Stimulated activated naive B cell treated with anti-CD40 and anti-IgM and Interleukin-4, amounts not matched to agents 10 μg/mL and 1 μg/mL and 100 μg/mL, for 72 hours (primary cell): ENCODE data around the gene S100PBP.
"Not testable (repeated sequence)": the region's sequence is repeated elsewhere in the genome, so short reads cannot be mapped to it uniquely, and the experiment has no call there.

Experiments used
- ATAC-seq, 2 donors: fragments of 150-1000 bp; cut with Tn5 transposase; replicated peaks; 2 replicates each; pipeline ENCODE4 v1.10.0; 2021; ENCODE audit warnings: moderate library complexity in 1 of 2
- DNase-seq: peaks from one replicate; pipeline ENCODE4 v3.0.0; 2021
- H3K27ac Mint-ChIP-seq: one replicate; pipeline ENCODE4 v1.8.0; 2022; ENCODE audit warnings: mild to moderate bottlenecking, mixed read lengths
- H3K27me3 Mint-ChIP-seq, 2 donors: one replicate each; pipeline ENCODE4 v1.8.0; 2022; ENCODE audit warnings: mixed read lengths in 2 of 2
- H3K36me3 Mint-ChIP-seq, 2 donors: one replicate each; pipeline ENCODE4 v1.8.0; 2022; ENCODE audit warnings: mixed read lengths in 2 of 2, mild to moderate bottlenecking in 1 of 2
- H3K4me1 Mint-ChIP-seq, 2 donors: one replicate each; pipeline ENCODE4 v1.8.0; 2022; ENCODE audit warnings: mixed read lengths in 2 of 2, mild to moderate bottlenecking in 1 of 2
- H3K4me3 Mint-ChIP-seq, 2 donors: one replicate each; pipeline ENCODE4 v1.8.0; 2022; ENCODE audit warnings: mild to moderate bottlenecking in 2 of 2, mixed read lengths in 2 of 2, moderate library complexity in 1 of 2
- H3K9me3 Mint-ChIP-seq, 2 donors: one replicate each; pipeline ENCODE4 v1.8.0; 2022; ENCODE audit warnings: mixed read lengths in 2 of 2, mild to moderate bottlenecking in 1 of 2

S100PBP gene

GRCh38 chr1:32775640-32776337, 41.7 kb upstream of the S100PBP start:
- DNase-seq (no peak), ATAC-seq (no peak)
- no peaks in the 10 kb centered on the region for H3K9me3 Mint-ChIP-seq
- H3K4me3 Mint-ChIP-seq = no peak overlapping the region
- H3K27me3 Mint-ChIP-seq = no peaks in the 10 kb centered on the region
- peak overlapping the region; percentile 76 for H3K27ac Mint-ChIP-seq
- H3K4me1 Mint-ChIP-seq = peaks cover 15% of the 10 kb centered on the region in 2 donors
- peaks cover 25 to 59% of the 10 kb centered on the region in 2 donors for H3K36me3 Mint-ChIP-seq

- DNase-seq (no peak), ATAC-seq (no peak)
- H3K27me3 Mint-ChIP-seq = no peaks in the 10 kb centered on the region
Measured at GRCh38 chr1:32779242-32779641, 38.2 kb upstream of the S100PBP start.

GRCh38 chr1:32780005-32780404, 37.4 kb upstream of the S100PBP start:
- ATAC-seq = no peak
- Mint-ChIP-seq H3K27ac (peak overlapping the region; percentile 25), H3K36me3 (peaks cover 42 to 61% of the 10 kb centered on the region in 2 donors), H3K4me1 (peaks cover 0 to 5% of the 10 kb centered on the region in 2 donors), H3K9me3 (no peaks in the 10 kb centered on the region), H3K4me3 (no peak overlapping the region), H3K27me3 (no peaks in the 10 kb centered on the region)
- no peak for DNase-seq

More at GRCh38 chr1:32779242-32779641, 38.2 kb upstream of the S100PBP start:
- Mint-ChIP-seq H3K27ac (peak overlapping the region; percentile 51), H3K4me3 (no peak overlapping the region), H3K4me1 (peaks cover 1 to 8% of the 10 kb centered on the region in 2 donors), H3K36me3 (peaks cover 40 to 58% of the 10 kb centered on the region in 2 donors), H3K9me3 (no peaks in the 10 kb centered on the region)

DNA sequence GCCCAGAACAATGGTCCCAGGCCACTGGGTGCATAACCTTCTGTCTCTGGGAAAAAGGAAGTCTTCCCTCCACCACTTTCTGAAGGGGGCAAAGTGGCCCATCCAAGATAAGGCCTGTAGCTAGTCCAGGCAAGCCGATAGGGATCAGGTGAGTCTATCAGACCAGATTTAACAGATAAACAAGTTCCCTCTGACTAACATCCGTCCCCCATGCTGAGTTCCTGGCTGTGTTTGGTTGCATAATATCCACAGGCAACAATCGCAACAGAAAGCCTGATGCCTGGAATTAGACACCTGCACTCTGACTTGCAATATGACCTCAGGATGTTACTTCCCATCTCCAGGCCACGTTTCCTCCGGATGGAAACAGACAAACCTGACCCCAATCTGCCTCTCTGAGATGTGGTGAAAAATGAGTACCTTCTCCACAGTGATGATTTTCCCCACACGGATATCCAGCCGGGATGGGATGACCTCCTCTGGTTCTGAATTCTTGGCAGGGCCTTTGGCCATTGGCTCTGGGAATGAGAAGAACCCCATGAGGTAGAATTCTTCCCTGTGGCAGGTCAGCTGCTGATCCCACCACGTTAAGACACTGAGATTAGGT, 36.7 kb upstream of the S100PBP start:
- DNase-seq = no peak
- peaks cover 0 to 4% of the 10 kb centered on the region in 2 donors for H3K4me1 Mint-ChIP-seq
- peaks cover 41 to 60% of the 10 kb centered on the region in 2 donors for H3K36me3 Mint-ChIP-seq
- no peak overlapping the region for H3K4me3 Mint-ChIP-seq
- no peaks in the 10 kb centered on the region for H3K27me3 Mint-ChIP-seq
- H3K27ac Mint-ChIP-seq = no peak overlapping the region
- no peaks in the 10 kb centered on the region for H3K9me3 Mint-ChIP-seq
- ATAC-seq = no peak

DNA sequence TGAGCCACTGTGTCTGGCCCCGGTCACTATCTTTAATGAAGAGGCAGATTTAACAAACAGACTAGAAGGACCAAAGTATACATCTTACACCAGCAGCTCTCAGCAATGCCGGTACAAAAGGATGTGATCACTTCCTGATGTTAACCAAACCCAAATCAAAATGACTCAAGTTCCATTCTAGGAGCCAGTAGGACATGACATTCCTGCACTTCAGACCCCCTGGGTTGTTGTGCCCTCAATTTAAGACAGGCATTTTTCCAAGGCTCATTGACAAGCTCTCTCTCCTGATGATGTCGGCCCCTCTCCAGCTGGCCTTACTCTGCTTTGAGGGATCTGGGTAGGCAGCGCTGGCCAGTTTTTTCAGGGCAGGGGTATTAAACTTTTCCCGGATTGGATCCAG, 35.4 kb upstream of the S100PBP start:
- Mint-ChIP-seq H3K27me3 (no peaks in the 10 kb centered on the region), H3K27ac (no peak overlapping the region), H3K9me3 (no peaks in the 10 kb centered on the region), H3K4me3 (no peak overlapping the region), H3K4me1 (peaks cover 0 to 2% of the 10 kb centered on the region in 2 donors), H3K36me3 (peaks cover 39 to 60% of the 10 kb centered on the region in 2 donors)
- DNase-seq = no peak
- no peak for ATAC-seq

DNA sequence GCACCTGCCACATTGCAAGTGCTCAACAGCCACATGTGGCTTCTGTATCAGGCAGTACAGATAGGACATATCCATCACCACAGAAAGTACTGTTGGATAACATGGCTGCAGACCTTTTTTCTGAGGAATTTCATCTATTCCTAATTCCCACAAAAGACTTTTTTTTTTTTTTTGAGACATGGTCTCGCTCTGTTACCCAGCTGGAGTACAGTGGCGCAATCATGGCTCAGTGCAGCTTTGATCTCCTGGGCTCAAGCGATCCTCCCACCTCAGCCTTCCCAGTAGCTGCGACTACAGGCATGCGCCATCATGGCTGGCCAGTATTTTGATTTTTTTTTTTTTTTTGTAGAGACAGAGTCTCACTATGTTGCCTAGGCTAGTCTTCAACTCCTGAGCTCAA, 33.6 kb upstream of the S100PBP start:
- Mint-ChIP-seq H3K27ac (no peak overlapping the region), H3K4me1 (peaks cover 0 to 2% of the 10 kb centered on the region in 2 donors), H3K36me3 (peaks cover 40 to 53% of the 10 kb centered on the region in 2 donors), H3K4me3 (no peak overlapping the region), H3K27me3 (no peaks in the 10 kb centered on the region), H3K9me3 (no peaks in the 10 kb centered on the region)
- DNase-seq = no peak
- ATAC-seq = no peak

DNA sequence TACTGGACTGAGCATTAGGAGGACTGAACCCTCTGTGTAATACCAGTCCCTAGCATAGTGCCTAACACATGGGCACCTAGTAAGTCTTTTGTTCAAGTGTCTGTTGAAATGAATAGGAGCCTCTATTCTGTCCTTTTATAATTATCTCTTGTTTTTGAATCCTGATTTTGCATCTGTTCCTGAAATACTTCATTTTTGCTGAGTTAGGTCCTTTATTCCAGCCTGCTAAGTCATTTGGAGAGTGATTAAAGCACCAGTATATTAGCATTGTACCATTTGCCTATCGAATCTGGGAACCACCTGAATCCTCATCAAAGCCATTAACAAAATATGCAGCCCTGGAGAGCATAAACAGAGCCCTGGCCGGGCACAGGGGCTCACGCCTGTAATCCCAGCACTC, 32.6 kb upstream of the S100PBP start:
- H3K4me3 Mint-ChIP-seq = no peak overlapping the region
- peaks cover 40 to 47% of the 10 kb centered on the region in 2 donors for H3K36me3 Mint-ChIP-seq
- H3K27me3 Mint-ChIP-seq = no peaks in the 10 kb centered on the region
- no peak overlapping the region for H3K27ac Mint-ChIP-seq
- ATAC-seq (no peak), DNase-seq (no peak)
- H3K9me3 Mint-ChIP-seq = no peaks in the 10 kb centered on the region
- H3K4me1 Mint-ChIP-seq = peaks cover 0 to 2% of the 10 kb centered on the region in 2 donors

- Mint-ChIP-seq H3K9me3 (no peaks in the 10 kb centered on the region), H3K36me3 (peaks cover 38 to 47% of the 10 kb centered on the region in 2 donors), H3K4me1 (peaks cover 0 to 3% of the 10 kb centered on the region in 2 donors), H3K4me3 (no peak overlapping the region), H3K27ac (no peak overlapping the region), H3K27me3 (no peaks in the 10 kb centered on the region)
- no peak for ATAC-seq
- no peak for DNase-seq
Measured at GRCh38 chr1:32786856-32787255, 30.6 kb upstream of the S100PBP start.

DNA sequence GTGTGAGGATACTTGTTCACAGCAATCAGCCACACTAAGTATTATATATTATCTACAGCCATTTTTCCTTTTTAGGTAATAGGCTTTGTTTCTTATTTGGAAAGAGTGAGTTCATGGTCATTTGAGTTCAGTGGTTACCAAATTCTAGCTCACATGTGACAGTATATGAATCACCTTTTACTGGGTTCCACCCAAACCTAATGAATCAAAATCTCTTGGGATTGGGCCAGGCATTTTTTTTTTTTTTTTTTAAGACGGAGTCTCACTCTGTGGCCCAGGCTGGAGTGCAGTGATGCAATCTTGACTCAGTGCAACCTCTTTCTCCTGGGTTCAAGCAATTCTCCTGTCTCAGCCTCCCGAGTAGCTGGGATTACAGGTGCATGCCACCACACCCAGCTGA, 28.1 kb upstream of the S100PBP start:
- not testable (repeated sequence) for H3K27ac Mint-ChIP-seq, H3K27me3 Mint-ChIP-seq, DNase-seq, H3K4me3 Mint-ChIP-seq, H3K9me3 Mint-ChIP-seq, H3K4me1 Mint-ChIP-seq
- peaks cover 35 to 52% of the 10 kb centered on the region in 2 donors for H3K36me3 Mint-ChIP-seq
- peak; percentile 38 to 61 for ATAC-seq

- Mint-ChIP-seq H3K9me3 (no peaks in the 10 kb centered on the region), H3K27ac (no peak overlapping the region), H3K27me3 (no peaks in the 10 kb centered on the region), H3K36me3 (peaks cover 33 to 43% of the 10 kb centered on the region in 2 donors), H3K4me1 (peaks cover 0 to 10% of the 10 kb centered on the region in 2 donors), H3K4me3 (no peak overlapping the region)
- DNase-seq (no peak), ATAC-seq (no peak)
Measured at GRCh38 chr1:32791881-32792280, 25.6 kb upstream of the S100PBP start.

DNA sequence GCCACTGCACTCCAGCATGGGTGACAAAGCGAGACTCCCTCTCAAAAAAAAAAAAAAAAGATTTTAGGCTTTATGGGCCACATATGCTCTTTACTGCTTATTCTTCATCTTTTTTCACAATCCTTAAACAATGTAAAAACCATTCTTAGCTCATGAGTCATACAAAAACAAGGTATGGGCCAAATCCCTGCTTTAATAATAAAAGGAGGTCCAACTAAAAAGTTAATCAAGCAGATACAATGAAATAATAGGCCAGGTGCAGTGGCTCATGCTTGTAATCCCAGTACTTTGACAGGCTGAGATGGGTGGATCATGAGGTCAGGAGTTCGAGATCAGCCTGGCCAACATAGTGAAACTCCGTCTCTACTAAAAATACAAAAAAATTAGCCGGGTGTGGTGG, 21.7 kb upstream of the S100PBP start:
- not testable (repeated sequence) for DNase-seq, H3K9me3 Mint-ChIP-seq, H3K27me3 Mint-ChIP-seq, ATAC-seq, H3K27ac Mint-ChIP-seq, H3K4me3 Mint-ChIP-seq
- peaks cover 22 to 30% of the 10 kb centered on the region in 2 donors for H3K4me1 Mint-ChIP-seq
- H3K36me3 Mint-ChIP-seq = peaks cover 36 to 58% of the 10 kb centered on the region in 2 donors

GRCh38 chr1:32797456-32797855, 20.0 kb upstream of the S100PBP start:
- no peak overlapping the region for H3K4me3 Mint-ChIP-seq
- H3K36me3 Mint-ChIP-seq = peaks cover 33 to 56% of the 10 kb centered on the region in 2 donors
- peak overlapping the region; percentile 5 for H3K27ac Mint-ChIP-seq
- ATAC-seq (no peak), DNase-seq (no peak)
- H3K4me1 Mint-ChIP-seq = peaks cover 24 to 45% of the 10 kb centered on the region in 2 donors
- no peaks in the 10 kb centered on the region for H3K9me3 Mint-ChIP-seq
- H3K27me3 Mint-ChIP-seq = no peaks in the 10 kb centered on the region

- H3K9me3 Mint-ChIP-seq = no peaks in the 10 kb centered on the region
- DNase-seq (no peak), ATAC-seq (no peak)
- H3K4me1 Mint-ChIP-seq = peaks cover 24 to 45% of the 10 kb centered on the region in 2 donors
- H3K27me3 Mint-ChIP-seq = no peaks in the 10 kb centered on the region
- H3K36me3 Mint-ChIP-seq = peaks cover 35 to 55% of the 10 kb centered on the region in 2 donors
- H3K4me3 Mint-ChIP-seq = peak overlapping the region in 1 of 2 donors; percentile 43
- H3K27ac Mint-ChIP-seq = peak overlapping the region; percentile 93
Measured at GRCh38 chr1:32798191-32798590, 19.3 kb upstream of the S100PBP start.

- peak overlapping the region; percentile 93 for H3K27ac Mint-ChIP-seq
- DNase-seq (peak; percentile 36), ATAC-seq (peak; percentile 92 to 95)
- H3K4me1 Mint-ChIP-seq = peaks cover 22 to 45% of the 10 kb centered on the region in 2 donors
- H3K9me3 Mint-ChIP-seq = no peaks in the 10 kb centered on the region
- H3K36me3 Mint-ChIP-seq = peaks cover 36 to 49% of the 10 kb centered on the region in 2 donors
- no peaks in the 10 kb centered on the region for H3K27me3 Mint-ChIP-seq
- H3K4me3 Mint-ChIP-seq = peak overlapping the region; percentile 3 to 22
Measured at GRCh38 chr1:32798679-32799416, 18.6 kb upstream of the S100PBP start.
